ENCODE data around the gene BCKDHB. TPM values are rescaled to one million over a fixed set of nuclear protein-coding genes. Genes with fewer than 3 reads are reported as not detected.
A peak's percentile ranks its signal among the peaks of the same experiment; 100 is the strongest.

The BCKDHB gene
- total RNA-seq, 1 donor from 2014 or later, result 12.9 TPM

DNA sequence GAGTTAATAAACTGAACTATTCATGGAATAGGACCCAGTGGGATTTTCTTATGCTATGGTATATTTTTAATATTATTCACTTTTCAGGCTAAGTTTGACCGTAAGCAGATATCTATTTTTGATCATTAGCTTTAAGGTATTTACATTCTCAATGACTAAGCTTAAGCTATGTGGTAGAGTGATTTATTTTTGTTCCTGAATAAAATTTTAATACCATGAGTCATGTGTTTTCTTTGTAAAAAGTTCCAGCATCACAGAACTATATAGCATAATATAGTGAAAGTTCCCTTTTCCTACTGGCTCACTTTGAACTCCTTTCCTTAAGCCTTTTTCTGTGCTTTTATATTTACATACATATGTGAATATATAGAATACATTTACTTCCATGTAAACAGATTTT lies 75.8 kb downstream of the BCKDHB start:
- DNase-seq (ENCODE audit: low spot score), result no peak
- Mint-ChIP-seq H3K27ac (ENCODE audit: unreplicated experiment) (peak overlapping the region; percentile 66), H3K4me1 (ENCODE audit: low read depth) (peaks cover 31% of the 10 kb centered on the region), H3K4me3 (ENCODE audit: unreplicated experiment) (no peak overlapping the region), H3K36me3 (ENCODE audit: low read depth) (peaks cover 3% of the 10 kb centered on the region), H3K9me3 (ENCODE audit: low read depth) (peaks cover 9% of the 10 kb centered on the region), H3K27me3 (ENCODE audit: low read depth) (no peaks in the 10 kb centered on the region)
- TF ChIP-seq, protein P1, sequence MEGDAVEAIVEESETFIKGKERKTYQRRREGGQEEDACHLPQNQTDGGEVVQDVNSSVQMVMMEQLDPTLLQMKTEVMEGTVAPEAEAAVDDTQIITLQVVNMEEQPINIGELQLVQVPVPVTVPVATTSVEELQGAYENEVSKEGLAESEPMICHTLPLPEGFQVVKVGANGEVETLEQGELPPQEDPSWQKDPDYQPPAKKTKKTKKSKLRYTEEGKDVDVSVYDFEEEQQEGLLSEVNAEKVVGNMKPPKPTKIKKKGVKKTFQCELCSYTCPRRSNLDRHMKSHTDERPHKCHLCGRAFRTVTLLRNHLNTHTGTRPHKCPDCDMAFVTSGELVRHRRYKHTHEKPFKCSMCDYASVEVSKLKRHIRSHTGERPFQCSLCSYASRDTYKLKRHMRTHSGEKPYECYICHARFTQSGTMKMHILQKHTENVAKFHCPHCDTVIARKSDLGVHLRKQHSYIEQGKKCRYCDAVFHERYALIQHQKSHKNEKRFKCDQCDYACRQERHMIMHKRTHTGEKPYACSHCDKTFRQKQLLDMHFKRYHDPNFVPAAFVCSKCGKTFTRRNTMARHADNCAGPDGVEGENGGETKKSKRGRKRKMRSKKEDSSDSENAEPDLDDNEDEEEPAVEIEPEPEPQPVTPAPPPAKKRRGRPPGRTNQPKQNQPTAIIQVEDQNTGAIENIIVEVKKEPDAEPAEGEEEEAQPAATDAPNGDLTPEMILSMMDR (IDR thresholded peaks at IDR 0.05), result no peak

DNA sequence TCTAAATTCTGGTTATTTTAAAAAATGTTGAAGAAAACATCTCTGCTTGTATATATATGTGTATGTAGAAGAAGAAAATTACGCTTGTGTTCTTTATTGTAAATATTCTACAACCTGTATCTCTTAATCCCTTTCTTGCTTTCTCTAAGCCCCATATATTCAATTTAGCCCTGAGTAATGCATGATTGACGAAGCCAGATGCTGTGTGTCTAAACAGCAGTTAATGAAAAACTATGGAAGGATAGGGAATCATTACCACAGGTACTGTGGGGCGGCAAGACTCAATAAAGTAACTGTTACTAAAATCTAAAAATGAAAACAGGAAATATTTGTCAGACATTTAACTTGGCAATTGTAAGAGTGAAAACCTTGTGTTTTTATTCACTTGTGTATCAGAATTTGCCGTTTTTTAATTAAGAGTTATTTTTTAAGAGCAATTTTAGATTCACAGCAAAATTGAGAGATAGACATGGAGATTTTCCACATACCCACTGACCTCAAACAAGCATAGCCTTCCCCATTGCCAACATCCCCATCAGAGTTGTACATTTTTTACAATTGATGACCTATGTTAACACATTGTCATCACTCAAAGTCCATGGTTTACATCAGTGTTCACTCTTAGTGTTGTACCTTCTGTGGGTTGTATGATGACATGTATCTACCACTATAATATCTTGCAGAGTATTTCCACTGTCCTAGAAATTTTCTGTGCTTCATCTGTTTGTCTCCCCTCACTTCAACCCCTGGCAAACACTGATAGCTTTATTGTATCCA lies 76.7 kb downstream of the BCKDHB start:
- TF ChIP-seq, protein P1 (IDR thresholded peaks at IDR 0.05), result no peak
- Mint-ChIP-seq H3K36me3 (ENCODE audit: low read depth) (peaks cover 5% of the 10 kb centered on the region), H3K9me3 (ENCODE audit: low read depth) (peaks cover 18% of the 10 kb centered on the region), H3K27ac (ENCODE audit: unreplicated experiment) (peak overlapping the region; percentile 14), H3K4me1 (ENCODE audit: low read depth) (peaks cover 31% of the 10 kb centered on the region), H3K4me3 (ENCODE audit: unreplicated experiment) (no peak overlapping the region), H3K27me3 (ENCODE audit: low read depth) (no peaks in the 10 kb centered on the region)
- no peak for DNase-seq (ENCODE audit: low spot score)

DNA sequence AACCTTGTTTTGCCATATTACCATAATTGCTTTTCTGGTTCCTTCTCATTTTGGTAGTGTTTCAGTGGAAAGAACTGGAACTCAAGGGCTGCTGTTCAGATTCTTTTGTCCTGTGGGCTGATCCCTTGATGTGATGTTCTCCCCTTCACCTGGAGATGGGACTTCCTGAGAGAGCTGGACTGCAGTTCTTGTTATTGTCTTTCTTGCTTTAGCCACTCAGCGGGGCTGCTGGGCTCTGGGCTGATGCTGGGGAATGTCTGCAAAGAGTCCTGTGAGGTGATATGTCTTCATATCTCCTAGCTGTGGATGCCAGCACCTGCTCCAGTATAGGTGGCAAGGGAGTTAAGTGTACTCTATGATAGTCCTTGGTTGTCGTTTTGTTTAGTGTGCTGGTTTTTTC lies 79.0 kb downstream of the BCKDHB start:
- TF ChIP-seq, protein P1 (IDR thresholded peaks at IDR 0.05), result no peak
- Mint-ChIP-seq H3K4me1 (ENCODE audit: low read depth) (peaks cover 28% of the 10 kb centered on the region), H3K36me3 (ENCODE audit: low read depth) (peaks cover 5% of the 10 kb centered on the region), H3K27ac (ENCODE audit: unreplicated experiment) (no peak overlapping the region), H3K4me3 (ENCODE audit: unreplicated experiment) (no peak overlapping the region), H3K9me3 (ENCODE audit: low read depth) (peaks cover 18% of the 10 kb centered on the region), H3K27me3 (ENCODE audit: low read depth) (no peaks in the 10 kb centered on the region)
- DNase-seq (ENCODE audit: low spot score), result no peak

DNA sequence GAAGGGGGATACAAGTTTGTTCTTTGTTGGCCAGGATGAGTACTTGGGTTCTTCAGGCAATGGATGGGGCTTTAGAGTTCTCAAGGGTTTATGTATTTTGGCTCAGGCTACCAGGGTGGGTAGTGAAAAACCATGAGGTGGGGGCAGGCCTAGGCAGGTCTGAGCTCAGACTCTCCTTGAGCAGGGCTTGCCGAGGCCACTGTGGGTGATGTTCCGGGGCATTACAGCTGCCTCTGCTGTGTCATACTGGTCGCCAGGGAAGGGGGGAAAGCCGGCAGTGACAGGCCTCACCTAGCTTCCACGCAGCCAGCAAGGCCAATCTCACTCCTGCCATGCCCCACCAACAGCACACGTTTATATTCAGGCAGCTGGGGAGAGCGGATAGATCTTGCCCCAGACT lies 79.6 kb downstream of the BCKDHB start:
- DNase-seq (ENCODE audit: low spot score), result no peak
- TF ChIP-seq, protein P1 (IDR thresholded peaks at IDR 0.05), result no peak
- no peak overlapping the region for H3K4me3 Mint-ChIP-seq (ENCODE audit: unreplicated experiment)
- no peaks in the 10 kb centered on the region for H3K27me3 Mint-ChIP-seq (ENCODE audit: low read depth)
- H3K9me3 Mint-ChIP-seq (ENCODE audit: low read depth), result peaks cover 18% of the 10 kb centered on the region
- H3K36me3 Mint-ChIP-seq (ENCODE audit: low read depth), result peaks cover 5% of the 10 kb centered on the region
- H3K27ac Mint-ChIP-seq (ENCODE audit: unreplicated experiment), result no peak overlapping the region
- H3K4me1 Mint-ChIP-seq (ENCODE audit: low read depth), result peaks cover 26% of the 10 kb centered on the region

DNA sequence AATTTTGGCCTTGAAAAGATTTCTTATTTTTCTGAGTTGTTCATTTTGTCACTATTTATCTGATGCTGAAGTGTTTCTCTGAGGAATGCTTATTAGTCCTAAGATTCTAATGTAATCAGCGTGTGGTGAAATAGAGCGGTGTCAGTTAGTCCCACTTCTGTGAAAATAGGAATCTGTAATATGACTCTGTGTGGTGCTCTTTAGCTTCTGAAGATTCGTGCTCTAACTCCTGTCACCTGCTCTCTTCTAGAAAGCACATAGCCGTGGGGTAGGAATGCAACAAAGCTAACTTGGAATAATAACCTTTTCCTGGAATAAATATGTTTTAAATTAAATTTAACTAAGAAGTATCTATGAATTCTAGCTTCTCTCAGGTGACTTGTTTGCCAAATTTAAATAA lies 90.4 kb downstream of the BCKDHB start:
- H3K9me3 Mint-ChIP-seq (ENCODE audit: low read depth), result no peaks in the 10 kb centered on the region
- TF ChIP-seq, protein P1 (IDR thresholded peaks at IDR 0.05), result no peak
- peaks cover 3% of the 10 kb centered on the region for H3K4me1 Mint-ChIP-seq (ENCODE audit: low read depth)
- H3K4me3 Mint-ChIP-seq (ENCODE audit: unreplicated experiment), result no peak overlapping the region
- H3K27ac Mint-ChIP-seq (ENCODE audit: unreplicated experiment), result no peak overlapping the region
- no peak for DNase-seq (ENCODE audit: low spot score)
- no peaks in the 10 kb centered on the region for H3K27me3 Mint-ChIP-seq (ENCODE audit: low read depth)
- peaks cover 2% of the 10 kb centered on the region for H3K36me3 Mint-ChIP-seq (ENCODE audit: low read depth)
